ENCODE results near the gene SLC38A8. TPM values are rescaled to one million over a fixed set of nuclear protein-coding genes. Genes with fewer than 3 reads are reported as not detected.

SLC38A8 gene
- total and polyA plus RNA-seq, 3 donors from 2014 or later, result 0.33 to 0.43 (median 0.39) TPM

DNA sequence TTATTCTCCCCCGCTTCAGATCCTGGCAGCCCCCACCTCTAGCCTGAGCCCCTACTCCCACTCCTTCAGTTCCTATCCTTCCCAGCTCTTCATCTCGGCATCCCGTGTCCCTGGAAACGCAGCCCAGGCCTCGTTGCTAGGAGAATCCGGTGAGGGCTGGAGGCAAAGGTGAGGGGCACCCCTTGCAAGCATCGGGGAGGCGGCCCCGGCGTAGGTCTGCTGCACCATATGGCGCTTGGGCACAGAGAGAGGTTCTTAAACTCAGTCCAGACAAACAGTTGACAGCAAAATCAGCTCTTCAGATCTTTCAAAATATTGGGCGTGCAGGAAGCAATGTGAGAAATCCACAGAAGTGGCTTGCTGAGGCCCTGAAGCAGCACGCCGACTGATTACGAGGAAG lies 15.0 kb downstream of the SLC38A8 start:
- intact Hi-C loops (cut with DNase I; ENCODE audit: low total_unique reads), result no loop called here

DNA sequence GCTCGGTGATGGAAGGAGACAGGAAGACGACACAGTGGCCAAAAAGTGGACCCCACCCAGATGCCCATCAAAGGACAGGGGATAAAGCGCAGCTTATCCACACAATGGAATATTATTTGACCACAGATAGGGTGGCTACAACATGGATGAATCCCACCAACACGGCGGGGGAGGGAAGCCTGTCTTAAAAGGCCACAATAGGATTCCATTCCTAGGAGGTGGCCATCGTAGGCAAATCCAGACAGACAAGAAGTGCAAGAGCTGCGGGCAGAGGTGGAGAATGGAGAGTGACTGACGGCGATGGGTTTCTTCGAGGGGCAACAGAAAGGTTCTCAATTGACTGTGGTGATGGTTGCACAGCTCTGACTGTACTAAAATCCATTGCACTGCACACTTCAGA lies 16.0 kb downstream of the SLC38A8 start:
- Histone ChIP-seq H3K36me3 (ENCODE audit: low read depth, missing control alignments) (no peaks in the 10 kb centered on the region), H3K27me3 (no peaks in the 10 kb centered on the region), H3K4me1 (no peaks in the 10 kb centered on the region), H3K9me3 (no peaks in the 10 kb centered on the region), H3K27ac (no peak overlapping the region), H3K4me3 (no peak overlapping the region)
- no peak for DNase-seq
- TF ChIP-seq, protein P1, sequence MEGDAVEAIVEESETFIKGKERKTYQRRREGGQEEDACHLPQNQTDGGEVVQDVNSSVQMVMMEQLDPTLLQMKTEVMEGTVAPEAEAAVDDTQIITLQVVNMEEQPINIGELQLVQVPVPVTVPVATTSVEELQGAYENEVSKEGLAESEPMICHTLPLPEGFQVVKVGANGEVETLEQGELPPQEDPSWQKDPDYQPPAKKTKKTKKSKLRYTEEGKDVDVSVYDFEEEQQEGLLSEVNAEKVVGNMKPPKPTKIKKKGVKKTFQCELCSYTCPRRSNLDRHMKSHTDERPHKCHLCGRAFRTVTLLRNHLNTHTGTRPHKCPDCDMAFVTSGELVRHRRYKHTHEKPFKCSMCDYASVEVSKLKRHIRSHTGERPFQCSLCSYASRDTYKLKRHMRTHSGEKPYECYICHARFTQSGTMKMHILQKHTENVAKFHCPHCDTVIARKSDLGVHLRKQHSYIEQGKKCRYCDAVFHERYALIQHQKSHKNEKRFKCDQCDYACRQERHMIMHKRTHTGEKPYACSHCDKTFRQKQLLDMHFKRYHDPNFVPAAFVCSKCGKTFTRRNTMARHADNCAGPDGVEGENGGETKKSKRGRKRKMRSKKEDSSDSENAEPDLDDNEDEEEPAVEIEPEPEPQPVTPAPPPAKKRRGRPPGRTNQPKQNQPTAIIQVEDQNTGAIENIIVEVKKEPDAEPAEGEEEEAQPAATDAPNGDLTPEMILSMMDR (IDR thresholded peaks at IDR 0.05), result no peak
- no peak for TF ChIP-seq POLR2A (IDR thresholded peaks at IDR 0.05)
- WGBS, 2 donors, result 88 to 92% methylated on average over 10 of the region's 10 CpGs
- intact Hi-C loops (cut with DNase I; ENCODE audit: low total_unique reads), result no loop called here

More for the DNA sequence above, 15.0 kb downstream of the SLC38A8 start:
- DNase-seq, result no peak
- TF ChIP-seq POLR2A (IDR thresholded peaks at IDR 0.05), result no peak
- TF ChIP-seq, protein P1 (IDR thresholded peaks at IDR 0.05), result no peak
- no peaks in the 10 kb centered on the region for H3K27me3 ChIP-seq
- no peaks in the 10 kb centered on the region for H3K4me1 ChIP-seq
- 60 to 65% methylated on average over 15 of the region's 15 CpGs for WGBS, 2 donors
- H3K4me3 ChIP-seq, result no peak overlapping the region
- H3K27ac ChIP-seq, result no peak overlapping the region
- no peaks in the 10 kb centered on the region for H3K9me3 ChIP-seq
- H3K36me3 ChIP-seq (ENCODE audit: low read depth, missing control alignments), result no peaks in the 10 kb centered on the region

DNA sequence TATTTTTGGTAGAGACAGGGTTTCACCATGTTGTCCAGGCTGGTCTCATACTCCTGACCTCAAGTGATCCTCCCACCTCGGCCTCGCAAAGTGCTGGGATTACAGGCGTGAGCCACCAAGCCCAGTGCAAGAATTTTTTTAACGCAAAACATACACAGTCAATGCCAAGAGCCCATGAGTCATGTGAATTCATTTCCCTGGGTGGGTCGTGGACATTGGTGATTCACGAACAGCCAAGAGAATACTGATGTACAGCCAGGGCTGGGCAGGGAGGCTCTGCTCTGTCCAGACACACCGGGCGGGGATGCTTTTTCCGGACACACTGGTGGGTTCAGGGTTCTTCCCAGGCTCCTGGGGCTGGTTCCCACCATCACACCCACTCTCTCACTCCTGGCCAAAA lies 17.7 kb downstream of the SLC38A8 start:
- TF ChIP-seq, protein P1 (IDR thresholded peaks at IDR 0.05), result no peak
- no peak for TF ChIP-seq POLR2A (IDR thresholded peaks at IDR 0.05)
- WGBS, 2 donors, result 72 to 75% methylated on average over 9 of the region's 9 CpGs
- intact Hi-C loops (cut with DNase I; ENCODE audit: low total_unique reads), result no loop called here
- H3K27ac ChIP-seq, result no peak overlapping the region
- H3K4me3 ChIP-seq, result no peak overlapping the region
- DNase-seq, result no peak
- H3K36me3 ChIP-seq (ENCODE audit: low read depth, missing control alignments), result no peaks in the 10 kb centered on the region
- H3K4me1 ChIP-seq, result no peaks in the 10 kb centered on the region
- H3K27me3 ChIP-seq, result no peaks in the 10 kb centered on the region
- no peaks in the 10 kb centered on the region for H3K9me3 ChIP-seq

DNA sequence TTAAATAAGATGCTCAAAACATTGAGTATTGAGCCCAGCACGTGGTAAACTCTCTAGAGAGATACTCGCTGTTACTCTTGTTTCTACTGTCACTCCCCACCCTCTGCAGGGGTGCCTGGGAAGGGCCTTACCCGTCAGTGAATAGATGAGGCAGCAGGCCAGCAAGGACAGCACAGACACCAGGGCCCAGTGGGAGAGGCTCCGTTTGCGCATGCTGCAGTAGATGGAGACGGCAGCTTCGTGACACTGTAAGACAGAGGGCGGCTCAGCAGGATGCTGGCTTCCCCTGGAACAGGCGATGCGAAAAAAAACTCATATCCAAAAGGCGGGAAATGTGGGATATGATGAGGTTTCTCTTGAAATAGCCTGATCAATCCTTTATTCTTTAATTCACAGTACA lies 20.0 kb downstream of the SLC38A8 start:
- TF ChIP-seq, protein P1 (IDR thresholded peaks at IDR 0.05), result no peak
- TF ChIP-seq POLR2A (IDR thresholded peaks at IDR 0.05), result no peak

DNA sequence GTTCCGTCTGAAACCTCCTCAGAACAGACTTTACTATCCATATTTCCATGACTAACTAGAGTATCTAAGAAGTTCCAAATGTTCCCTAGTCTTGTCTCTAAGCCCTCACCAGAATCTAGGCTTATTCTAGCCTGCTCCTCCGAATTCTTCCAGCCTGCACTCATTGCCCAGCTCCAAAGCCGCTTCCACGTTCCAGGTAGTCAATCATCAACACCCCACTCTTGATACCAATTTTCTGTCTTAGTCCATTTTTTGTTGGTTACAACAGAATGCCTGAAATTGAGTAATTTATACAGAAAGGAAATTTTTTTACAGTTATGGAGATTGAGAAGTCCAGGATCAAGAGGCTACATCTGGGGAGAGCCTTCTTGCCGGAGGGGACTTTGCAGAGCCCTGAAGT lies 21.1 kb downstream of the SLC38A8 start:
- Histone ChIP-seq H3K36me3 (ENCODE audit: low read depth, missing control alignments) (no peaks in the 10 kb centered on the region), H3K4me3 (no peak overlapping the region), H3K4me1 (no peaks in the 10 kb centered on the region), H3K9me3 (no peaks in the 10 kb centered on the region), H3K27ac (no peak overlapping the region), H3K27me3 (no peaks in the 10 kb centered on the region)
- TF ChIP-seq POLR2A (IDR thresholded peaks at IDR 0.05), result no peak
- TF ChIP-seq, protein P1 (IDR thresholded peaks at IDR 0.05), result no peak
- intact Hi-C loops (cut with DNase I; ENCODE audit: low total_unique reads), result no loop called here
- no peak for DNase-seq
- WGBS, 2 donors, result 85 to 93% methylated on average over 5 of the region's 5 CpGs

More for the DNA sequence above, 20.0 kb downstream of the SLC38A8 start:
- WGBS, 2 donors, result 79 to 81% methylated on average over 11 of the region's 11 CpGs
- Histone ChIP-seq H3K27me3 (no peaks in the 10 kb centered on the region), H3K27ac (no peak overlapping the region), H3K9me3 (no peaks in the 10 kb centered on the region), H3K36me3 (ENCODE audit: low read depth, missing control alignments) (no peaks in the 10 kb centered on the region), H3K4me1 (no peaks in the 10 kb centered on the region), H3K4me3 (no peak overlapping the region)
- intact Hi-C loops (cut with DNase I; ENCODE audit: low total_unique reads), result no loop called here
- DNase-seq, result no peak
